Caco-2 (cell line): ENCODE measurements around the gene PLB1. TPM values are rescaled to one million over a fixed set of nuclear protein-coding genes. Genes with fewer than 3 reads are reported as not detected.
A peak's percentile ranks its signal among the peaks of the same experiment; 100 is the strongest.

ENCODE experiments used
- Bru-seq: library from RNA; stranded (reverse); fragments of 400-500 nt; gene quantifications from one replicate; lab custom pipeline; 2021; lab: Mats Ljungman, UMichigan
- BruChase-seq, 2 experiments: library from RNA; stranded (reverse); fragments of 400-500 nt; gene quantifications; one replicate each; lab custom pipeline; 2021; lab: Mats Ljungman, UMichigan
- BruUV-seq: library from RNA; stranded (reverse); fragments of 400-500 nt; replicated peaks from 2 replicates; lab custom pipeline; 2021; lab: Mats Ljungman, UMichigan
- CTCF ChIA-PET: fragments of 300-600 bp; sonication (Branson Sonifier 250); formaldehyde crosslinking; loops from one replicate; lab custom pipeline; 2022; ENCODE audit warnings: antibody characterized with exemption; lab: Charles Lee
- POLR2A ChIA-PET: fragments of 300-600 bp; sonication (Branson Sonifier 250); formaldehyde crosslinking; loops from one replicate; lab custom pipeline; 2022; ENCODE audit warnings: antibody characterized with exemption; lab: Charles Lee
- DNase-seq, 2 experiments: peaks; one replicate each; pipeline versions ENCODE4 v3.0.0 to v3.0.0-alpha.2; 2020 to 2022
- H3K27me3 ChIP-seq: replicated peaks from 2 replicates; pipeline ENCODE4 v1.6.0; 2011; ENCODE audit warnings: low read length; ENCODE audit not compliant: control insufficient read depth, insufficient read depth
- H3K36me3 ChIP-seq: 2 replicates; pipeline ENCODE4 v1.5.1; 2011; ENCODE audit warnings: low read length; ENCODE audit not compliant: control insufficient read depth, insufficient read depth
- H3K4me1 ChIP-seq: fragments of 250-450 bp; sonication (Bioruptor Pico); 2 replicates; pipeline ENCODE4 v1.5.1; 2020; ENCODE audit warnings: mild to moderate bottlenecking
- H3K4me3 ChIP-seq: 2 replicates; pipeline ENCODE4 v1.5.1; 2011; ENCODE audit warnings: low read depth, mild to moderate bottlenecking, control low read depth, low read length
- H3K9me3 ChIP-seq: fragments of 250-450 bp; sonication (Bioruptor Pico); 2 replicates; pipeline ENCODE4 v1.5.1; 2020; ENCODE audit warnings: mild to moderate bottlenecking, moderate library complexity
- H3K27ac Mint-ChIP-seq: one replicate; pipeline ENCODE4 v1.8.0; 2022; ENCODE audit warnings: mixed read lengths; ENCODE audit not compliant: unreplicated experiment
- H3K27me3 Mint-ChIP-seq: one replicate; pipeline ENCODE4 v1.8.0; 2022; ENCODE audit warnings: mixed read lengths; ENCODE audit not compliant: insufficient read depth, unreplicated experiment
- H3K36me3 Mint-ChIP-seq: one replicate; pipeline ENCODE4 v1.8.0; 2022; ENCODE audit warnings: mild to moderate bottlenecking, mixed read lengths; ENCODE audit not compliant: insufficient read depth, unreplicated experiment
- H3K4me1 Mint-ChIP-seq: one replicate; pipeline ENCODE4 v1.8.0; 2022; ENCODE audit warnings: low read depth, mixed read lengths; ENCODE audit not compliant: unreplicated experiment
- H3K4me3 Mint-ChIP-seq: one replicate; pipeline ENCODE4 v1.8.0; 2022; ENCODE audit warnings: mild to moderate bottlenecking, moderate library complexity, mixed read lengths; ENCODE audit not compliant: unreplicated experiment
- H3K9me3 Mint-ChIP-seq: one replicate; pipeline ENCODE4 v1.8.0; 2022; ENCODE audit warnings: mixed read lengths; ENCODE audit not compliant: unreplicated experiment
- CTCF ChIP-seq, 2 experiments: fragments of 200-600 bp in 1 of 2; IDR thresholded peaks; 1 replicate in 1 of 2; 2 replicates in 1 of 2; pipeline versions ENCODE4 v1.5.1 to v1.8.0; 2011 to 2022; ENCODE audit warnings: antibody characterized with exemption in 1 of 2, control low read depth in 1 of 2, inconsistent platforms in 1 of 2, low read depth in 1 of 2, low read length in 1 of 2, mild to moderate bottlenecking in 1 of 2, moderate library complexity in 1 of 2; ENCODE audit not compliant: insufficient read depth in 1 of 2, severe bottlenecking in 1 of 2, unreplicated experiment in 1 of 2
- intact Hi-C: fragments of 100-400 bp; cut with micrococcal nuclease; formaldehyde crosslinking; loops from one replicate; pipeline ENCODE4 v1.10.0; 2022; ENCODE audit not compliant: unreplicated experiment
- long read RNA-seq: library from polyadenylated mRNA; stranded (forward); transcript quantifications from one replicate; pipeline ENCODE4 v2.0.0, GENCODE V29; 2022
- total RNA-seq: library from RNA; stranded (reverse); gene quantifications from 2 replicates; pipeline ENCODE4 v1.2.3, GENCODE V29; 2022

The PLB1 gene
- total RNA-seq (2.4 and 2.8 TPM in 2 replicates), Bru-seq, nascent RNA (percentile 36 among the genes with signal in this experiment), BruChase-seq, experiment 1, labeled RNA remaining after a 2-hour chase (percentile 37 among the genes with signal in this experiment), BruChase-seq, experiment 2, labeled RNA remaining after a 6-hour chase (percentile 36 among the genes with signal in this experiment)
- long read RNA-seq, partial matches to known transcripts: 1 of 4 reads
- long read RNA-seq, other reads (novel, unspliced or antisense): 3 of 4 reads

- TF ChIP-seq CTCF (IDR thresholded peaks at IDR 0.05; ENCODE audit: insufficient read depth in 1 of 2, low read depth in 1 of 2, low read length in 1 of 2, severe bottlenecking in 1 of 2, unreplicated experiment in 1 of 2): no peak
- no peaks in the 10 kb centered on the region for H3K4me1 Mint-ChIP-seq
- ChIA-PET POLR2A (interaction anchor here (1.0 kb wide), 1 partner anchor 12 kb away, joined by 4 read pairs; no protein-coding TSS in a partner anchor), CTCF (no interaction called here)
- BruUV-seq: no TSS peak
- H3K27ac Mint-ChIP-seq: no peak within 1 kb of the TSS
- H3K4me3 ChIP-seq: no peak within 1 kb of the TSS
- H3K27me3 Mint-ChIP-seq: no peaks in the 10 kb centered on the region
- intact Hi-C loops: no loop called here
- H3K4me1 ChIP-seq: peaks cover 8% of the 10 kb centered on the region; the same call in 1 of the 2 replicates
- H3K36me3 Mint-ChIP-seq: no peaks in the 10 kb centered on the region
- no peaks in the 10 kb centered on the region for H3K9me3 ChIP-seq
- no peaks in the 10 kb centered on the region for H3K36me3 ChIP-seq
- no peaks in the 10 kb centered on the region for H3K9me3 Mint-ChIP-seq
- H3K27me3 ChIP-seq: no peaks in the 10 kb centered on the region
- no peak within 1 kb of the TSS for H3K4me3 Mint-ChIP-seq
- DNase-seq: no peak
Observed at GRCh38 chr2:28495551-28496250, at the start of gene PLB1. Gene PLB1 (plus strand): TSS chr2:28496060. CDS start chr2:28496115, 55 bp downstream.

- H3K27me3 ChIP-seq: no peaks in the 10 kb centered on the region
- no peaks in the 10 kb centered on the region for H3K9me3 ChIP-seq
- Mint-ChIP-seq H3K36me3 (no peaks in the 10 kb centered on the region), H3K9me3 (no peaks in the 10 kb centered on the region), H3K4me3 (no peak overlapping the region), H3K27me3 (no peaks in the 10 kb centered on the region), H3K27ac (no peak overlapping the region), H3K4me1 (peaks cover 13% of the 10 kb centered on the region)
- no peak for DNase-seq
- H3K4me1 ChIP-seq: 0 out of 2 replicates have a peak, but pooled peaks cover 4% of the 10 kb centered on the region
- intact Hi-C loops: no loop called here
- CTCF ChIA-PET: no interaction called here
- no peak for TF ChIP-seq CTCF (IDR thresholded peaks at IDR 0.05; ENCODE audit: insufficient read depth in 1 of 2, low read depth in 1 of 2, low read length in 1 of 2, severe bottlenecking in 1 of 2, unreplicated experiment in 1 of 2)
- H3K4me3 ChIP-seq: no peak overlapping the region
- POLR2A ChIA-PET: no interaction called here
- H3K36me3 ChIP-seq: no peaks in the 10 kb centered on the region
- no TSS peak for BruUV-seq
Observed at GRCh38 chr2:28446531-28446930, 49.3 kb upstream of the PLB1 start.

- Mint-ChIP-seq H3K4me1 (peaks cover 13% of the 10 kb centered on the region), H3K9me3 (no peaks in the 10 kb centered on the region), H3K27ac (no peak overlapping the region), H3K27me3 (no peaks in the 10 kb centered on the region), H3K36me3 (no peaks in the 10 kb centered on the region), H3K4me3 (no peak overlapping the region)
- intact Hi-C loops: no loop called here
- Histone ChIP-seq H3K4me3 (no peak overlapping the region), H3K27me3 (no peaks in the 10 kb centered on the region), H3K4me1 (0 out of 2 replicates have a peak, but pooled peaks cover 4% of the 10 kb centered on the region), H3K36me3 (no peaks in the 10 kb centered on the region), H3K9me3 (no peaks in the 10 kb centered on the region)
- BruUV-seq: no TSS peak
- CTCF ChIA-PET: no interaction called here
- POLR2A ChIA-PET: no interaction called here
- DNase-seq: no peak
- TF ChIP-seq CTCF (IDR thresholded peaks at IDR 0.05; ENCODE audit: insufficient read depth in 1 of 2, low read depth in 1 of 2, low read length in 1 of 2, severe bottlenecking in 1 of 2, unreplicated experiment in 1 of 2): no peak
Observed at GRCh38 chr2:28447086-28447485, 48.8 kb upstream of the PLB1 start.
